GM19193 (cell line): ENCODE data around the gene MEPCE.

ENCODE experiments used
- POLR2A ChIP-seq: IDR thresholded peaks from 4 replicates; pipeline ENCODE4 v1.6.1; 2011; ENCODE audit not compliant: insufficient read depth, insufficient read length; ENCODE audit errors: extremely low read depth

The MEPCE gene

DNA sequence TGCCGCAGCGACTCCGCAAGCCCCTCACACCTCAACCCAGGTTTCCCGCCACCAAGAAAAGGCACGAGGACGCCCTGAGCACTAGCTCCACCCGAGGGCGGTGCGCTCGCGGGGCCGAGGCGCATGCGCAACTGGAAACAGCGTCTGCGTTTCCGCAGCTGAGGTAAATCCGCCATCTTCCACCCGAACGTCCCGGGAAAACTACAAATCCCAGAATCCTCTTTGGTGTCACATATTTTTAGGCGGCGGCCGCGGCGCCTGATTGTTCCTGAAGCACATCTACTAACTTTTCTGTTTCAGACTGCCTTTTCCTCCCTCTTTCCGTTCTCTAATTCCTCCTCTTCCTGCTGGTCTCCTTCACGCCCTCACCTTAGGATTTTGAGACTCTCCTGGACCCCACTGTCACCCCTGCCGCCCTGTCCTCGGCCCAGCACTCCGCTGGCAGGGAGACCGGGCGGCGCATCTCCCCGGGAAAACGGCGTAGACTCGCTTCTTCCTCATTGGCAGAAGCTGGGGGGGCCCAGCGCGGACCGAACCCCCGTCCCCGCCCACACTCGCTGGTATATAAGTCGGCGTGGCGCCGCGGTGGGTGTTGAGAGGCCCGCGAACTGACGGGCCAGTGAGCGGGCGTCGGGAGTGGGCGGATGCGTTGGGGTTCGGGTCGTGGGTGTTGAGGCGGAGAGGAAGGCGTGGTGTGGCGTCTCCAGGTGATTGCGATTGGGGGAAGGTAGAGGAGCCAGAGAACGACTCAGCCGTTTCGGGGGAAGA is 1.2 kb upstream of the MEPCE start, which contains the start of gene ZCWPW1:
TSS of gene ZCWPW1 (minus strand) at position 505 of the 768 bp plus-strand sequence. CDS start 8,054 bp downstream, outside the sequence.
- peak; percentile 100 for TF ChIP-seq POLR2A

DNA sequence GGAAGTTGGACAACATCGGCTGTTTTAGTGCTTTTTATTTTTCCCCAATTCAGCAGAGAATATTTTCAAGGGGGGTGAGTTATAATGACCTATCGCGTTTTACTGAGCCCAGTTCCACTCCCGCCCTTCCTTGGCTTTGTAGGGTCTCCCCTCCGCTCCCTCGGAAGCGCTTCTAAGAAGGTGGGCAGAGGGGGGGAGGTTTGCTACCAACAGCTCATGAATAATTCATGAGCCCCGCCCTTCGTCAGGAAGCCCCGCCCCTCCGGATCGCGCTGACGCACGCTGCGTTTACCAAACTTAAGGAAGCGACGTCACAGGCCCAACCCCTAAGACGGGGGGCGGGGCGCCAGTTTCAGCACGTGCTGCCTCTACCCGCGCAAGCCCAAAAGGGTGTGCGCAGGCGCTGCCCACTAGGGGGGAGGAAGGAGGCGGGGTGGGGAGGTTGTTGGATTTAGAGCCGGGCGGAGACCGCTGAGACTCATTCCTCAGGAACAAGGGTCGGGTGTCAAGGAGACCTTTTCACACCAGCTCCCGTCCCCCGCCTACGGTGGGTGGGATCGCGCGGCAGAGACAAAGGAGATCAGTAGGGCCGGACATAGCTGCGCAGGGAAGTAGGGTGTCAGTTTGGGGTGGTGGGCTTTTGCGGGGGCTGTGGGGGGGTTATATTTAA is 529 bp upstream of the MEPCE start:
- peak; percentile 72 for TF ChIP-seq POLR2A

DNA sequence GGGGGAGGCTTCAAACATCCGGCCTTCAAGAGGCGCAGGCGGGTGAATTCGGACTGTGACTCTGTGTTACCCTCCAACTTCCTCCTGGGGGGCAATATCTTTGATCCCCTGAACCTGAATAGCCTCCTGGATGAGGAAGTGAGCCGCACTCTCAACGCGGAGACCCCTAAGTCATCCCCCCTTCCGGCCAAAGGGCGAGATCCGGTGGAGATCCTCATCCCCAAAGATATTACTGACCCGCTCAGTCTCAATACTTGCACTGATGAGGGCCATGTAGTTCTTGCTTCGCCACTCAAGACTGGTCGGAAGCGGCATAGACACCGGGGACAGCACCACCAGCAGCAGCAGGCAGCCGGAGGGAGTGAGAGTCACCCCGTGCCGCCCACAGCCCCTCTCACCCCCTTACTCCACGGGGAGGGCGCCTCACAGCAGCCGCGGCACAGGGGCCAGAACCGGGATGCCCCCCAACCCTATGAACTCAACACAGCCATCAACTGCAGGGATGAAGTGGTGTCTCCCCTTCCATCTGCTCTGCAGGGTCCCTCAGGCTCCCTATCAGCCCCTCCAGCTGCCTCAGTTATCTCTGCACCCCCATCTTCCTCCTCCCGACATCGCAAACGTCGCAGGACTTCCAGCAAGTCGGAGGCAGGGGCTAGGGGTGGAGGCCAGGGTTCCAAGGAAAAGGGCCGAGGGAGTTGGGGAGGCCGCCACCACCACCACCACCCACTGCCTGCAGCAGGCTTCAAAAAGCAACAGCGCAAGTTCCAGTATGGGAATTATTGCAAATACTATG is 1.1 kb downstream of the MEPCE start:
- peak; percentile 13 for TF ChIP-seq POLR2A

- no peak for TF ChIP-seq POLR2A
Measured at GRCh38 chr7:100431286-100431735, 1.7 kb downstream of the MEPCE start.

DNA sequence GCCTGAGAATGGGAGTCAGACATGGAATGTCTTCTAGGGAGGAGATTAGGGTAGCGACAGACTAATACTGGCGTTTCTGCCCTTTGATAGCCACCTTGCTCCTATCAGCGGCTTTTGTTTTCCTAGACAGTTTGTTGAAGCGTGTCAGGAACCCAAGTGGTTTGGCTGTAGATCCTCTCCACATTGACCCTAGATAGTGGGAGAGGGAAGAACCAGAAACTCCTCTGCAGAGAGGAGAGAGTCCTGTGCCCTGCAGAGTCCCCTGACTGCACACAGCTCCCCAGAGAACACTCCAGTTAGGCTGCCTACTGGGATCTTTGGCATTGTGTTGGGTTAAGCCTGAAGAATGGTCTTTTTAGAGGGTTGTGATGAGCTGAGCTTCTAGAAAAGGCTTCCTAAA is 2.4 kb downstream of the MEPCE start:
- no peak for TF ChIP-seq POLR2A

GRCh38 chr7:100432621-100433275 is 3.1 kb downstream of the MEPCE start:
- TF ChIP-seq POLR2A: peak; percentile 25

DNA sequence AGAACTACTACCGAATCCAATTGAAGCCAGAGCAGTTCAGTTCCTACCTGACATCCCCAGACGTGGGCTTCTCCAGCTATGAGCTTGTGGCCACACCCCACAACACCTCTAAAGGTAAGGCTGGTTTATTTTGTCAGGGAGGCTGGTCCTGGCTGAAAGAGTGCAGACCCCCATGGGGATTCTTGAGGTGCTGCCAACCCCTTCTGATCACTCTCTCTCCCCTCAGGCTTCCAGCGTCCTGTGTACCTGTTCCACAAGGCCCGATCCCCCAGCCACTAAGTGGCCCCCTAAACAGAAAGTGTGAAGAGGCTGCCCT is 3.6 kb downstream of the MEPCE start:
- TF ChIP-seq POLR2A: no peak

DNA sequence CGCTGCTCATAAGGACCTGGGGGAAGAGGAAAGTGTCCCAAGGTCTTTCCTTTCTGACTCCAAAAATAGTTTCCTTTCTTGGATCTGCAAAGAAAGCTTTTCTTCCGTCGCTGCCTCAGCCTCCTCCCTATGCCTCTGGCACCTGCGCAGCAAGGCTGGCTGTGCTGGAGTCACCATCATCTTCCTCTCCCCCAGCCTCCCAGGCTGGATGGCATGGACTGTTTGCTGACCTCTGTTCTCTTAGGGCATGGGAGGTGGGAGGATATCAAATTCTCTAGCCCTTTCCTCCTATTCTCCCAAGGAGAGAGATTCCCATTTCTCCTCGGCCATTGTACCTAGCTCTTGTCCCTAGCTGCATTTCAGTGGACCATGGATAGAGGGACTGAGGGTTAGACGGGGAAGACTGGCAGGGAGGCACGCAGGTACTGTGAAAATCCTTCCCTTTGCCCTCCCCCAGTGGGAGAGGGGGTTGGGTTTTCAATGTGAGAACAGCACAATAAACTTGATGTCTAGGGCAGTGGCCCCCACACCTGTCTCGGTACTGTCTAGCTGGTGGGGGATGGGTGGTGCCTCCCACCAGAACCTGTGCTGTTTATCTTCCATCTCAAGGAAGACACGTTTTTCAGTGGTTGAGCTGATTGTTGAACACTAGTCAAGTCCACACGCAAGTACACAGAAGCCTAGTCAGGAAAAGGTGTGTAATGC is 4.1 kb downstream of the MEPCE start:
- TF ChIP-seq POLR2A: no peak

DNA sequence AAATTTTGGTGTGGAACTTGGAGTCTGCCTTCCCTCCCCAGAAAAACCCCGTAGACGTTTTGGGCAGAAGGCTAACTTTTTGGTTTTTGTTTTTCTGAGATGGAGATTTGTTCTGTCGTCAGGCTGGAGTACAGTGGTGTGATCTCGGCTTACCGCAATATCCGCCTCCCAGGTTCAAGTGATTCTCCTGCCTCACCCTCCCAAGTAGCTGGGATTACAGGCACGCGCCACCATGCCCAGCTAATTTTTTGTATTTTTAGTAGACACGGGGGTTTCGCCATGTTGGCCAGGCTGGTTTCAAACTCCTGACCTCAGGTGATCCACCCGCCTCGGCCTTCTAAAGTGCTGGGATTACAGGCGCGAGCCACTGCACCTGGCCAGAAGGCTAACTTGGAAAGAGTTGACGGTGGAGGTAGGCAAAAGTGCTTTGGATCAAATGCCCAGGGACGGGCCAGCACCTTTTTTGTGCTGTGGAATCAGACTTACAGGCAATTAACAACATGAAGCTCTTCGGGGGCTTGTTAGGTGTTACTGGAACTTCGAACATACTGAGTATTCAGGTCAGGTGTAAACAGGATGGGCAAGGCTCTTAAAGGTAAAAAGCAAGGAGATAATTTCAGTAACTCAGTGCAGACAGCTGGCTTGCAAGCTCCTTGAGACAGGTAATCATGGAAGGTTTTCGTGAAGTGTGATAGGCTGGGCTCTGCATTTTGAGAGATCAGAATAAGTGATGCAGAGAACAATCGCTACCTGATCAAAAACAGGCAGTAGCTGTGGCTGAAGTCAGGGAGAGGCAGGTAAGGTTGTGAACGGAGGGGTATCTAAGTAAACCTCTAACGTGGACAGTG is 4.9 kb downstream of the MEPCE start:
- no peak for TF ChIP-seq POLR2A

DNA sequence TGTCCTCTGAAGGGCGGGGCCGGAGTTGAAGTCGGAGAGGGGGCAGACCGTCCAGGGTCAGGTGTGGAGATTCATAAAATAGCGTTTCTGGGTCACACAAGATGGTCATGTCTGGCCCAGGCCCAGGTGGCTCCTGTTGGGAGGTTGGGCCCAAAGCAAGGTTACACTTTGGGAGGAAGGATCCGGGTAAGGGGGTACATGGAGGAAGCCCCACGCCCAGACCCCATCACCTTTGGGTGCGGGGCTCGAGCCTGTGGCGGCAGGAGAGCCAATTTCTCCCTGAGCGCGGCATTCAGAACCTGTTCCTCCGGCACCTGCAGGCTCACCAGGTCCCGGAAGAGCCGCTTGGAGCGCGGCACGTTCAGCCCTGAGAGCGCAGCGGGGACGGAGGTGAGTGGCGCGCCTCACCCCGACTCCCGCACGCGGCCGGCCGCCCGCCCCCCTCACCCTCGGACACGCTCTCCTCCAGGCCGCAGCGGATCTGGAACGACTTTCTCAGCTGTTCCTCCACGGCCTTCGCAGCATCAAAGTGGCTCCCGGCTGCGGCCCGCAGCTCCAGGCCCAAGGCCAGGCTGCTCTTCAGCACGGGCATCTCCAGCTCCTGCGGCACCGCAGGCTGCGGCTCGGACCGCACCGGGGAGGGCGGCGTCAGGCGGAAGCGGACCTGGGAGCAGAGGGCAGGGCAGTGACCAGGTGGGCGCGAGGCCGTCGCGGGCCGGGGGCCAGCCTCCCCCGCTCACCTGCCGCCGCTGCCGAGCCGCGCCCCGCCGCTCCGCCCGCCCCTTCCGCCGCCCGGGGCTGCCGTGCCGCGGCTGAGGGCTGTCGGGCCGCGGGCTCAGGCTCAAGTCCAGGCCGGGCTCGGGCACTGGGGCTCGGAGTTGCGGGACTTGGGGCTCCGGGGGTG is 6.0 kb downstream of the MEPCE start:
- TF ChIP-seq POLR2A: peak; percentile 16

DNA sequence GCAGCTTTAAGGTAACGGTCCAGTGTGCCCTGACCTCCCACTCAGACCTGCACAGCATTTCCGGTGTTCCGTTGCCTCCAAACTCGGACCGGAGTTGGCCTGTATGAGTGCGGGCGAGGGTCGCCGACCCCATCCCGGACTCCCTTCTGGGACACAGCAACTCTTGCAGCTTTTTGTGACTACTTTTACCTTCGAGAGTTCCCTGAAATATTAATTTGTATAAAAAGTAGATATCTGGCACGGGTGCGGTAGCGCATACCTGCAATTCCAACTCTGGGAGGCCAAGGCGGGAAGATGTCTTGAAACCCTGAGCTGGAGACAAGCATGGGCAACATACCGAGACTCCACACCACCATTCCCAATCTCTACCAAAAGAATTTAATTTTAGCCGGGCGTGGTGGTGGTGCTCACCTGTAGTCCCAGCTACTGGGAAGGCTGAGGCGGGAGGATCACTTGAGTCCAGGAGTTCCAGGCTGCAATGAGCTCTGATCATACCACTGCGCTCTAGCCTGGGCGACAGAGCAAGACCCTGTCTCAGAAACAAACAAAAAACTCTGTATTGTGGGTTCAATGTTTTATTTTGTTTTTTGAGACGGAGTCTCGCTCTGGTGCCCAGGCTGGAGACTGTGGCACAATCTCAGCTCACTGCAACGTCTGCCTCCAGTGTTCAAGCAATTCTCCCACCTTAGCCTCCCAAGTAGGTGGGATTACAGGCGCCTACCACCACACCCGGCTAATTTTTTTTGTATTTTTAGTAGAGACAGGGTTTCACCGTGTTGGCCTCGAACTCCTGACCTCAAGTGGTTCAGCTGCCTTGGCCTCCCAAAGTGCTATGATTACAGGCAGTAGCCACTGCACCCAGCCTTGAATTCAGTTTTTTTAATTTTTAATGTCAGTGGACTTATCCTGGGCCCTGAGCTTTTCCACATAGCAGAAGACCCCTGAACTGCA is 7.8 kb downstream of the MEPCE start:
- no peak for TF ChIP-seq POLR2A
